Measurements from ENCODE around the gene NT5M.

Gene NT5M

GRCh38 chr17:17360087-17360730 lies 57.0 kb downstream of the NT5M start:
- TF ChIP-seq CTCF (IDR thresholded peaks at IDR 0.05; ENCODE audit: insufficient read depth, low read length, missing control alignments) = no peak
- no peak overlapping the region for H3K4me3 ChIP-seq (ENCODE audit: low read depth, low read length)
- DNase-seq (ENCODE audit: low read depth, low spot score) = no peak
- POLR2A ChIA-PET = no interaction called here
- CTCF ChIA-PET = interaction anchor here (1.3 to 8.5 kb wide), 7 partner anchors 10 to 288 kb away, joined by 3 to 90 read pairs (median 6); partner anchors contain the start of gene RASD1

GRCh38 chr17:17361543-17361866 lies 58.3 kb downstream of the NT5M start:
- POLR2A ChIA-PET = no interaction called here
- no peak for DNase-seq (ENCODE audit: low read depth, low spot score)
- no peak for TF ChIP-seq CTCF (IDR thresholded peaks at IDR 0.05; ENCODE audit: insufficient read depth, low read length, missing control alignments)
- CTCF ChIA-PET = interaction anchor here (0.8 to 1.7 kb wide), 2 partner anchors 207 to 281 kb away, joined by 3 to 4 read pairs; no protein-coding TSS in a partner anchor
- H3K4me3 ChIP-seq (ENCODE audit: low read depth, low read length) = no peak overlapping the region

DNA sequence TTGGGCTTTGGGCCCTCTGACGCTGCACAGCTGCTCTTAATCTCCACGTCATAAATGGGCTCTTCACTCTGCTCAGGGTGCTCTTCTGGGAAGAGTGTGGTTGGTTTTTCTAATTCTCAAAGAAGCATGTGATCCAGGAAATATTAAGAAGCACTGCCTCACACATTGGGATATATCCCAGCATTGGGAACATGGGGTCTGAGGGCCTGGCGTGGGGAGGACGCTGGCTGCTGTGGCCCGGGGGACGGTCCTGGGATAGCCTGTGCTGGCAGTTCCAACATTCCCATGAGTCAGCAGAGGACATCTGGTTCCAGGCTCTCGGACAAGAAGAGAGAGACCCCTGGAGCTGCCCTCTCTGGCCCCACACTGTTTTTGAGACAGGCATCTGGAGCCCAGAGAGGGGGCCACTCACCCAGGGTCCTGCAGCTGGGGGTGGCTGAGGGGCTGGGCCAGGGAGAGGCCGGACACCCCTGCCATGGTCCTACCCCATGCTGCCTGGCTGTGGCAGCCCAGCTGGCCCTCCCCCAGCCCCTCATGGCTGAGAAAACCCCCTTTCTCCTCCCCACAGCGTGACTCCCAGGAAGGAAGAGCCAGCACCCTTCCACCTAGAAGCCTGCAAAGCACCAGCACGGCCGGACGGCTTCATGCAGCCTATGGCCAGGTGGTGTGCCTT lies 58.8 kb downstream of the NT5M start:
- ChIA-PET CTCF (interaction anchor here (0.8 to 6.6 kb wide), 4 partner anchors 7 to 280 kb away, joined by 3 to 52 read pairs (median 4); no protein-coding TSS in a partner anchor), POLR2A (no interaction called here)
- DNase-seq (ENCODE audit: low read depth, low spot score) = no peak
- H3K4me3 ChIP-seq (ENCODE audit: low read depth, low read length) = no peak overlapping the region
- no peak for TF ChIP-seq CTCF (IDR thresholded peaks at IDR 0.05; ENCODE audit: insufficient read depth, low read length, missing control alignments)

GRCh38 chr17:17362540-17362930 lies 59.4 kb downstream of the NT5M start:
- ChIA-PET CTCF (interaction anchor here (0.9 to 6.6 kb wide), 5 partner anchors 7 to 280 kb away, joined by 3 to 52 read pairs (median 4); no protein-coding TSS in a partner anchor), POLR2A (no interaction called here)
- TF ChIP-seq CTCF (IDR thresholded peaks at IDR 0.05; ENCODE audit: insufficient read depth, low read length, missing control alignments) = no peak
- no peak for DNase-seq (ENCODE audit: low read depth, low spot score)
- no peak overlapping the region for H3K4me3 ChIP-seq (ENCODE audit: low read depth, low read length)

- DNase-seq (ENCODE audit: low read depth, low spot score) = no peak
- ChIA-PET CTCF (interaction anchor here (0.8 to 6.6 kb wide), 7 partner anchors 8 to 279 kb away, joined by 3 to 52 read pairs (median 5); partner anchors contain the start of gene RASD1), POLR2A (no interaction called here)
- no peak overlapping the region for H3K4me3 ChIP-seq (ENCODE audit: low read depth, low read length)
- TF ChIP-seq CTCF (IDR thresholded peaks at IDR 0.05; ENCODE audit: insufficient read depth, low read length, missing control alignments) = no peak
These were observed 60.6 kb downstream of the NT5M start for GRCh38 chr17:17363638-17364337.

- DNase-seq (ENCODE audit: low read depth, low spot score) = no peak
- ChIA-PET POLR2A (interaction anchor here (0.7 kb wide), 1 partner anchor 132 kb away, joined by 4 read pairs; the partner anchor contains the start of gene RASD1), CTCF (interaction anchor here (0.8 to 6.6 kb wide), 6 partner anchors 9 to 278 kb away, joined by 3 to 52 read pairs (median 5); partner anchors contain the start of gene RASD1)
- no peak for TF ChIP-seq CTCF (IDR thresholded peaks at IDR 0.05; ENCODE audit: insufficient read depth, low read length, missing control alignments)
- no peak overlapping the region for H3K4me3 ChIP-seq (ENCODE audit: low read depth, low read length)
These were observed 61.1 kb downstream of the NT5M start for GRCh38 chr17:17364338-17364667.

Data from AG04449 (cell line).